GM19193 (cell line): Measurements from ENCODE around the gene HEY2.
A peak's percentile ranks its signal among the peaks of the same experiment; 100 is the strongest.

ENCODE experiments used
- POLR2A ChIP-seq: IDR thresholded peaks from 4 replicates; pipeline ENCODE4 v1.6.1; 2011; ENCODE audit not compliant: insufficient read depth, insufficient read length; ENCODE audit errors: extremely low read depth

The HEY2 gene

DNA sequence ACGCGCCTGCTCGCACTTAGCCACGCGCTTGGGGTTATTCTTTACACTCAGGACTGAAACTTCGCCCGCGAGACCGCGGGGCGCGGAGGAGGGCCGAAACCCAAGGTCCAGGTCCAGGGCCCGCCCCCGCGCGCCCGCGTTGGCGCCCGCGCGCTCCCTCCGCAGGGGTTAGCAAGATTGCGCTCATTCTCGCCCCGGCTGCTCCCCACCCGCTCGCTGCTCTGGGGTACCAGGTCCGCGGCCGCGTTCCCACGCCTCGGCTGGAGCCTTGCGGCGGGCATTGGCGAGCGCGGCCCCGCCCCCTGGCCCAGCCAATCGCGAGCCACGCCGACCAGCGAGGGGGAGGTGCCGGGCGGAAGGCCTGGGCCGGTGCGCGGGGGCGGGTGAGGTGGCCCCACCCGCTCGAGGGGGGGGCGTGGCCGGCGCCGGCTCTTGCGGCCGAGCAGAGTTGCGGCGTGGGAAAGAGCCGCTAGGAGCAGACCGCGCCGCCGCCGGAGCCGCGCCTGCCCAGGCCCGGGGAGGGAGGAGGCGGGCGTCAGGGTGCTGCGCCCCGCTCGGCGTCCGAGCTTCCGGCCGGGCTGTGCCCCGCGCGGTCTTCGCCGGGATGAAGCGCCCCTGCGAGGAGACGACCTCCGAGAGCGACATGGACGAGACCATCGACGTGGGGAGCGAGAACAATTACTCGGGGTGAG lies at the start of gene HEY2:
Gene HEY2, plus strand, starts transcription at position 460 of the 692 bp plus-strand sequence. Its CDS starts 145 bp downstream, at position 605.
- peak; percentile 33 for TF ChIP-seq POLR2A

DNA sequence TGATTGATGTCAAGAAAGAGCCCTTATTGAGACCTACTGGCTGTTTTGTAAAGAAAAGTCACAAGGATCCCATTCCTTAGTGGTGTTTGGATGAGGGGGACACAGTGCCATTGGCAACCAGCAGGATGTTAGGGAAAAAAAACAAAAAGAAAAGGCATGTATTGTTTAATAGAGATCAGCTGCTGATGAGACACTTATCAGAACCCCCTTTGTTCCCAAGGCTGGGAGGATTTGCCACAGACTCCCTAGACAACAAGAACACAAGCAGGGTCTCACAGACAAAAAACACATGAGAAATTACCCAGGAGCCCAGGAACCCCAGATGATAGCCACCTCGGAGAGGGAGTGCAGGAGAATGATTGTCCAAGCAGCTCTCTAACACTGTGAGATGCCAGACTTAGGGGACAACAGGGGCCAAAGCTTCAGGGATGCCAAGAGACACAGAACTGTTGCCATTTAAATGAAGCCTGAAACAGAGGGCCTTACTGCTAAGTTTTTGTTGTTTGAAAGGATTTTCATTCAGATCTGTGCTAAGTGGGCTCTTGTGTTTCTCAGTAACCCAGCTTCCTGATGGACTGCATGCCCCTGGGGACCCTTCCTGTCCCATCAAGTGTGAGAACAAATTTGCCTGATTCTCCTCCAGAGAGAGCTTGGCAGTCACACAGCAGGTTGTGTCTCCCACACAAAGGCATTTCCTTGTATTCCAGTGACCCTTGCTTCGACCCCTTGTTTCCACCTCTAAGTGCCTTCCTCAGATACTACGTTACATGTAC lies 48.7 kb upstream of the HEY2 start:
- TF ChIP-seq POLR2A: no peak

DNA sequence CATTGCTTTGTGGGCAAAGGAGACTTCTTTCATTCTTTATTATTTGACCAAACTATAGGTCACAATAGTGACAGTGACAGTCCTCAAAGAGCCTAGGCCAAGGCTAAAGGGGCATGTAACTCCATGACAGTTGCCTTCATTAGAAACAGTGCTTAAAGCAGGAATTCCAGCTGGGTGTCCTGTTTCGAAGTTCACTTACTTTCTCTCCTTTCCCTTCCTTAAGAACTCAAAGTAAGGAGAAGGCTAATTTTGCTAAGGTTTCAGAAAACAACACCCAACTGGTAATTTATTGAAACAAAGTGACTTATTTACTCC lies 48.1 kb upstream of the HEY2 start:
- TF ChIP-seq POLR2A: no peak

DNA sequence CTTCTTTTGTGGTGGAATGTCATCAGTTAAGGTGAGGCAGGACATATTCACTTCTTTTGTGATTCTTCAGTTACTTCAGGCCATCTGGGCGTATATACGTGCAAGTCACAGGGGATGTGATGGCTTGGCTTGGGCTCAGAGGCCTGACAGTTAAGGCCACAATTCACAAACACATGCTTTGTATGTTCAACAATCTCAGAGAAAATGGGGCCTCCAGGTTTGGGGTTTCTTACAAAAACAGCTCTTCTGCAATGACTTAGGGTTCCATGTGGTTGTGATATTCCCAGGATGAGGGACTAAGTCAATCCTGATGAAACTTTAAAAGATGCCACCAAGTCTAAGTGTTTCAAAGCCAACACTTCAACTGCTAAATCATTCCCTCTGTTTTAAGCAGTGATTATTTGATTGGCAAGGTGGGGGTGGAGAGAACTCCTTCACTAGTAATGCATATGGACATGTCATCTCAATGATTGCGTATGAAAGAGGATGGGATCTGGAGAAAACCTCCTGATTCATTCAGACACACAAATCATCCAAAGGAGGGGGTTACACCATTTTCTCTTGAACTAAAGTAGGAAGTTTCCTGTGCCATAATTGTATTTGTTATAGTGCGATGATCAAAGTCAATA lies 41.7 kb upstream of the HEY2 start:
- no peak for TF ChIP-seq POLR2A

DNA sequence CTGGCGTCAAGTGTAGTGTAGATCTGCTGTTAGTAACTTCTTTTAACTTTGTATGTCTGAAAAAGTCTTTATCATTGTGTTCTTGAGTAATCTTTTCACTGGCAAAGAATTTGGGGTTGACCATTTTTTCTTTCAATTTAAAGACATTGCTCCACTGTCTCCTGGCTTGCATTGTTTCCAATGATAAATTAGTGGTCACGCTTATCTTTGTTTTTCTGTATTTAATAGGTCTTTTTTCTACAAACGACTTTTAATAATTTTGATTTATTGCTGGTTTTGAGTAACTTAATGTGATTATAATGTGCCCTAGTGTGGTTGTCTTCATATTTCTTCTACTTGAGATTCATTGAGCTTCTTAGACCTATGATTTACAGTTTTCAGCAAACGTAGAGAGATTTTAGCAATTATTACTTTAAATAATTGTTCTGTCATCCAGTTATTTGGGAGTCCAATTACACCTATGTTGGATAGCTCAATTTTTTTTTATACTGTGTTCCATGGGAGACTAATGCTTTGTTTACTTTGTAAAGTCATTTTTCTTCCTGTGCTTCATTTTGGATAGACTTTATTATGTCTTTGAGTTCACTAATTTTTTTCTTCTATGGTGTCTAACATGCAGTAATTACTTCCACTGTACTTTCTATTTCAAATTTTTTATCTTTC lies 38.3 kb upstream of the HEY2 start:
- TF ChIP-seq POLR2A: no peak

DNA sequence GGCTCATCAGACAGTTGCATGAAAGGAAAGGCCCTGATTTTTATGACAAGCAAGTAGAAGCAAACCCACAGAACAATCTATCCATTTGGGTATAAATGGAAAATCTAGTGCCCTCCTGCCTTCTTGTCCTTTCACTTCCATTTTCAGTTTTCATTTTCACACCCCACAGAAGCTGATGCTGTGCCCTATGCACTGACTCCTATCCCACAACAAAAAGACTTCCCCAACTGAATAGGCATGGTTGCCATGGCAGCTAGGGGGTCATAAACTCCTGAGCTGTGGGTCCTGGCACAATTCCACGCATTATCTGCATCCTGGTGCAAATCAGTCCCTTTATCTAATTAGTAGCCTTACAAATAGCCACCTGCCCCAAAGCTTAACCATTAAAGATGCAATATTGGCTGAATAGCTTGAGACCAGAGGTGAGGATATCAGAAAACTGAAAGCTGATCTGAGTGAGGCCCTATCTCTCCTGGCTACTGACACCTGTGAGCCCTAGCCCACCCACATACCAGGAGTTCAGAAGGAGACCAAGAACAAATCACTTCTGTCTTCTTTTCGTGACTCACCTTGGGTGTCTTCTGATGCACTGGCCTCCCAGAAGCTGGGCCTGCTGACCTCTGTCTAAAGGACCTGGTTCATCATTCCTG lies 34.9 kb upstream of the HEY2 start:
- no peak for TF ChIP-seq POLR2A

DNA sequence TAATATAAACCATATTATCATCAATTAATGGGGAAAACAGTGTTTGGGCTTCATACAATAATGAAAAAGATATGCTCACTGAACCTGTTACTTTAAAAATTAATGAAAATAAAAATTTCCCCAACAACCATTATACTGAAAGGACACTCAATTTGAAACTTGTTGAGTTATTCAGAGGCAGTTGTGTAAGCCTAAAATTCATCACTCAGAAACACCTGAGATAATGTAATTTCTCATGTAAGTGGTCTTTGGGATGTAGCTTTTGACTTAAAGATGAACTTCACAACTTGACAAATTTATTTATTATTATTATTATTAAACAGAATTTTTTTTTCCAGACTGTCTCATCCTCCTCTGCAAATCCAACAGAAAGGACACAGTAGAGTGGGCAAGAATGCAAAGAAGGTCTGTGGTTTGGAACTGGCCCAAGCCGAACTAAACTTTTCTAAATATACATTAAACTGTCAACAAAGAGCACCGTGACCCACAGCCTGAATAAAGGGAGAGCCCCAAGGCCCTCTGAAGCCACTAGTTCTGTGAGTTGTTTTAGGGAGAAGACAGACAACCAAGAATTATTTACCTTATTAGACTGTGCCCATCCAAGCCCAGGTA lies 32.2 kb upstream of the HEY2 start:
- no peak for TF ChIP-seq POLR2A

DNA sequence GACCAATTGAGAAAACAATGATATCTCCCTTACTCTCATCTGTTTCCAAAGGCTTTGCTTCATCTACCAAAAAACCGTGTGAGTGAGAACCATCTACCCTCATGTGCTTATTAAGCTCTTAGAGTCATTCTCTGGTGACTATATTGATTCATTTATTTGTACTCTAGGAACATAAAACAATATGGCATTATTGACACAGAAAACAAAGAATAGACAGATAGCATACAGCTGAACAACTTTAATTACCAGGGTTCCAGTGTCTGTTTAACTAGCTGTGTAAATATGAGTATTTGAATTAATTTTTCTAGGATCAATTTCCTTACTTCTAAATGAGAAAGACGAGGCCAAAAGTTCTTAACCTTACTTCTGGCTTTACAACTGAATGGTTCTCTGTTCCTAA lies 31.3 kb upstream of the HEY2 start:
- no peak for TF ChIP-seq POLR2A

DNA sequence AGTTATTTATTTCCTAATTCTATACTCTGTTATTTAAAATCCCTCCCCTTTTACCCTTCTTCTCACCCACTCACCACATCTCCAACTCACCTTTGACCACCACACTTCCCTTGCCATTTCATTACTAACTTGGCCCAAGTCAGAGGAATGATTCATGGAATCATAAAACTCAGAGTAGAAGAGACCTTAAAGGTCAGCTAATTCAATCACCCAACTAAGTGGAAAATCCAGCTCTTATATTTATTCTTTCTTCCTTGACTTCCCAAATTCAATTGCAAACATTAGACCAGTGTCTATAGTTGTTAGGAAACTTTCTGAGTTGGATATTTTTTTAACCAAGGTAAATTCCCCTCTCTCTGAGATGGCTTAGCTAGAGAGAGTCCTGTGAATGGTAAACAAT lies 26.5 kb upstream of the HEY2 start:
- TF ChIP-seq POLR2A: no peak

DNA sequence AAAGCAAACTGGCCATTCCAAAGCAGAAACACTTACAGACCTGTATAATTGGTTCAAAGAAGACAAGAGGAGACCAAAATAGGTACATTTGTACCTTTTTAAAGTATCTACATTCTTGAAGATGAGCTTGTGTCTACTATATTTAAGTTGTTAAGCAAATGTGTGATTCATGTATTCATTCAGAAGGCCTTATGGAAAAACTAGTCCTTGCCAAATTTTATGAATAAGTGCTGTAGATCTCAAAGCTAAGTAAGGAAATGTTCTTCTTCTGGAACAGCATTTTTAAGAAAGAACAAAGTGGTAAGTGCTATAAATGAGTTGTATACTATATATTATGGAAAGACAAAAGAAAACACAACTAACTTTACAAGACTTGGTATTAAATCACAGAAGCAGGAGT lies 22.2 kb upstream of the HEY2 start:
- no peak for TF ChIP-seq POLR2A

DNA sequence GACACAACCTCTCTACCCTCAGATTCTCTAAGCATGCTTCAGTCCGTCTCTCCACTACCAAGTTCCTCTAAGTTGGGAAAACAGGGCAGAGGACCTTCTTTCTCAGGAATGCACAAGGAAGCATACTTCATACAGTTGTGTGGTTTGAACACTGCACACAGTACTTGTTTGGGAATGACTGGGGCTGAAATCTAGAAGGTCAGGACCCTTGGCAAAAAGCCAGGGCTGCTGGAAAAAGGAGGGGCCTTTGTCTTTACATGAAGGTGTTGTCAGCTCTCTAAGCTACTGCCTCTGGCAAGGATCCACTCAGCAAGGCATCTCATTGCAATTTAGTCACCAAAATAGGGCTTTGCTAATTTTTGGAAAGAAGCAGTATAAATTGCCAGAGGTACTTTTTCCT lies 20.7 kb upstream of the HEY2 start:
- TF ChIP-seq POLR2A: no peak

DNA sequence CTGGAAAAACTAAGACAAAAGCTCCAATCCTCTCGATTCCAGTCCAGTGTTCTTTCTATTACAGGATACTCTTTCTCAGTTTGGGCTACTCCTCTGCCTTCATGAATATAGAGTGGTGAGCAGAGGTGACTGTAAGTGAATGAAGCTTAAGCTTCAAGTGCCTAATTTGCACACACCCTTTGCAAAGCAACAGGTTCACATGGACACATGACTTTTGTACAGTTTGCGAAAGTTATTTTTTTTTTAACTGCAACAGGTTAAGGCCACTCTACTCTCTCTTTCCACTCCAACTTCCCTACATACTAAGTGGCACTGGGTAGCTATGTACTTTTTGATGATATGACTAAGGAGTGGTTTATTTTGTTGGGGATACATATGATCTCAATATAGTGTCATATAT lies 19.4 kb upstream of the HEY2 start:
- TF ChIP-seq POLR2A: no peak

DNA sequence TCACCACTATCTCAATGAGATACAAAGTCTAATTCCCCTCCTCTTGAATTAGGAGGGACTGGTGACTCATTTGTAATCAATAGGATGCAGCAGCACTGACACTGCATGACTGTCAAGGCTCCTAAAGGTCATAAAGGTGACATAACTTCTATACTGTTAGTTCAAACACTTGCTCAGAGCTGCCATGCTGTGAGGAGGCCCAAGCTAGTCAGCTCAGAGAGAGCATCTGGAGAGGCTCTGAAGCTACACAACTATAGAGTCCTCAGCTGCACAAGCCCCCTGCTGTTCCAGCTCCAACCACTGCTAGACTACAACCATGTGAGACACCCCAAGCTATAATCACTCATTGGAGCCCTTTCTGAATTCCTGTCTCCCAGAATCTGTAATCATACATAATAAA lies 17.0 kb upstream of the HEY2 start:
- no peak for TF ChIP-seq POLR2A

DNA sequence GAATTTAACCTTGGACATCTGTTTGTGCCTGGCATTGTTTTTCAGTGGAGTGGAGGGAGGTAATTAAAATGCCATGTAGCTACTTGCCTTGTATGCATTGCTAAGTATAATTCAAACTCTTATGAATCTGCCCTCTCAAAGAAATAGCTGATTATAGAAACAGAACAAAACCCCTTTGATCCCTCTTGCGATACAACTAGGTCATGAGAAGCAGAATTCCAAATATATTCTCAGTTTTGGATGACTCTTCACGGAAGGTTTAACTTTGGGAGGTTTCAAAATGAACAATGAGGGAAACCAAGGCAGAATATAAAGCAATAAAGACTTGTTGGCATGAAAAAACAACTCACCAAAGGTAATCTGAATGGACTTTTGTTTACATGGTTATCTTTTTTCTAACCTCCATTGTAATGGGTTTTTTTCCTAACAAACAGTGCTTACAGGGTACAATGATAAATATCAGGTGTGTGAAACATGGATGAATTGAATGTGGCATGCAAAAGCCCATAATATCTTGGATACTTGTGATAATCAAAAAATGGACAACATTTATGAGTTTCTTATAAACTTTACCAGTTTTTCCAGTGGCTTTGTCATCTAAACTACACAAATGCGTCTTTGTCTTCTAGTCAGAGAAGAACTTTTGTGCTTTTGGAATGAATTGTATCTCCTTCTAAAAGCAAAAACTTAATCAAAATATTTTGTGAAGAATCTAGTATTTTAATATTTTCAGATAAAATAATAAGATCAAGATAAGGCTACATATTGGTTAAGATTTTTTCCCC lies 15.7 kb upstream of the HEY2 start:
- no peak for TF ChIP-seq POLR2A
